Endometrium (tissue), 2 donors: ENCODE data around the gene CDK2.
"Not testable (repeated sequence)": the region's sequence is repeated elsewhere in the genome, so short reads cannot be mapped to it uniquely, and the experiment has no call there.

Source experiments
- FAIRE-seq: peaks from 2 replicates; lab custom pipeline; 2012; peaks lifted over from hg19 to GRCh38; lab: Jason Lieb, UNC
- donor health status: control.
- donor health status: control.

CDK2 gene

DNA sequence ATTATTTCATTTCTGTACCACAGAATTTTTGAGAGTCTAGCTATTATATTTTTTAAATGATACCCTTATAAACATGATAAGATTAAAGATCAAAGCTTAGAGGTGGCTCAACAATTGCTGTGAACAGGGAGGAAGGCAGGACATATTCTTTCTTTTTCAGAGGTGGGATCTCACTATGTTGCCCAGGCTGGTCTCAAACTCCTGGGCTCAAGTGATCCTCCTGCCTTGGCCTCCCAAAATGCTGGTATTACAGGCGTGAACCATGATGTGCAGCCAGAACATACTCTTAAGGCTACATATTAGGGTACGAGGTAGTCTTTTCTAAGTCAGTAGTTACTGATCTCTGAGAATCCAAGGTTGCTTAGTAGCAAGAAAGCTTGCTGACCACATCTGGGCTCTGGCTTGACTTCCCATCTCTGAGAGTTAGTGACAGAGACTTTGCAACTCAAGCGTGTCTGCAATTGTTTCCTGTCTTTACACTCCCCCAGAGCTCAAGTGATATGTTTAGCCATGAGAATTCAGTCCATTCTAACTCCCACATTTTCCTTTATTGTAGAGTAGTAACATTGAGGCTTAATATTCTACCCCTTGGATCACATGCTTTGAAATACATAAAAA lies 15.8 kb downstream of the CDK2 start:
- no peak for FAIRE-seq

- no peak for FAIRE-seq
Measured at GRCh38 chr12:55983232-55983842, 16.7 kb downstream of the CDK2 start.

DNA sequence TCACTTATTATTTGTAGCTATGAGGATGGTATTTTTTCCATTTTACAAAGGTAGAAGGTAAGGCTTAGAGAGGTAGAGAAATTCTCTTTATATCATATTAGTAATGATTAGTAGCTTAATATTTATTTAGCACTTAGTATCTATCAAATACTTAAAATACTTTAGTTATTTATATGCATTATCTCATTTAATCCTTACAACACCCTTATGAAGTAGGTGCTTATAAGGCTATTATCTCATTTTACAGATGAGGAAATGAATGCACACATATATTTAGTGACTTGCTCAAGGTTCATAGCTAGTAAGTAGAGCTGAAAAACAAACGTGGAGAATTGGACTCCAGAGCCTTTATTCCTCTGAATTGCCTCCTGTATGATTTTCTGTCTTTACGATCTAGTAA lies 18.2 kb downstream of the CDK2 start:
- no peak for FAIRE-seq

GRCh38 chr12:55985341-55985740 lies 18.7 kb downstream of the CDK2 start:
- FAIRE-seq, result no peak

DNA sequence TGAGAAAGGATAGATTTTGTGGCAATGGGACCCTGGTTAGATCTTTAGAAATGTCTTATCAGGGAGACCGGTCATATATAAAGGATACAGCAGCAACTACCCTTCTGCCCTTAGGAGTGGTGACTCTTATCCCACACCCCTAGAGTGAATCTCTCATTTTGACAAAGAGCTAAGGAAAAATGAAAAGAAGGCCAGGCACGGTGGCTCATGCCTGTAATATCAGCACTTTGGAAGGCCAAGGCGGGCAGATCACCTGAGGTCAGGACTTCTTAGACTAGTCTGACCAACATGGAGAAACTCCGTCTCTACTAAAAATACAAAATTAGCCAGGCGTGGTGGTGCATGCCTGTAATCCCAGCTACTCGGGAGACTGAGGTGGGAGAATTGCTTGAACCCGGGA lies 19.3 kb downstream of the CDK2 start:
- FAIRE-seq, result not testable (repeated sequence)

DNA sequence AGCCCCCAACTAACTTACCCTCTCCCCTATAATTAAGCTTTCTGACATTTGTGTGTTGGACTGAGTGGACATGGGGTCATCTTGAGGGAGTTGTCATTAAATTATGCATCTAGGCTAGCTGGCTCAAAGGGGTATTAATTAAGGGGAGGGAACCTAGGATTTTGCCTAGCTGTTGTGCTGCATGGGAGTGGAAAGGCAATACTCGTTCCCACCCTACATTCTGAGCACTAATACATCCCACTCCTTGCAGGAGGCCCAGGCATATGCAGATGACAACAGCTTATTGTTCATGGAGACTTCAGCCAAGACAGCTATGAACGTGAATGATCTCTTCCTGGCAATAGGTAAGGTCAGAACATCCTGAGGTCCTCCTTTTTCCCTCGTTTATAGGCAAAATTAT lies 24.5 kb downstream of the CDK2 start:
- FAIRE-seq, result no peak

- FAIRE-seq, result no peak
Measured at GRCh38 chr12:55993230-55993853, 26.7 kb downstream of the CDK2 start.

DNA sequence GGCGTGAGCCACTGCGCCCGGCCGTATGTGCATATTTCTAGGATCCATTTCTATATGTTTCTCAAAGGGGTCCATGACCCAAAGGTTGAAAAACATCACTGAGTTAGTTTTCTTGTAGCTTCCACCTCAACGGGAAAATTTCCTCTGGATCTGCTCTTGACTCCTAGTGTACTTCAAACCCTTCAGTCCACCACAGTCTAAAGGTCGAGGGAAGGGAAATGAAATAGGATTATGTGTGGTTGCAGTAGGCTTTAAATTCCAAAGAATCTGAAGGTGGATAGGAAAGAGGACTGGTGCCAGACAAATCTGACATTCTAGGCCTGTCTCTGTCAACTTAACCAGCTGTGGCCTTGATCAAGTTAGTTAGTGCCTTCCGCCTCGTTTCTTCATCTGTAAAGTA lies 28.7 kb downstream of the CDK2 start:
- no peak for FAIRE-seq

GRCh38 chr12:55996201-55996714 lies 29.6 kb downstream of the CDK2 start:
- FAIRE-seq, result peak; percentile 84

GRCh38 chr12:55996715-55997534 lies 30.3 kb downstream of the CDK2 start, which contains the start of gene SUOX:
SUOX (plus strand) TSS chr12:55997276; CDS start chr12:56002222, 4,946 bp downstream.
- FAIRE-seq, result peak; percentile 98

GRCh38 chr12:55997535-55997859 lies 30.9 kb downstream of the CDK2 start:
- no peak for FAIRE-seq

GRCh38 chr12:55999522-55999921 lies 32.9 kb downstream of the CDK2 start:
- FAIRE-seq, result not testable (repeated sequence)

- FAIRE-seq, result not testable (repeated sequence)
Measured at GRCh38 chr12:55999999-56000540, 33.4 kb downstream of the CDK2 start.

DNA sequence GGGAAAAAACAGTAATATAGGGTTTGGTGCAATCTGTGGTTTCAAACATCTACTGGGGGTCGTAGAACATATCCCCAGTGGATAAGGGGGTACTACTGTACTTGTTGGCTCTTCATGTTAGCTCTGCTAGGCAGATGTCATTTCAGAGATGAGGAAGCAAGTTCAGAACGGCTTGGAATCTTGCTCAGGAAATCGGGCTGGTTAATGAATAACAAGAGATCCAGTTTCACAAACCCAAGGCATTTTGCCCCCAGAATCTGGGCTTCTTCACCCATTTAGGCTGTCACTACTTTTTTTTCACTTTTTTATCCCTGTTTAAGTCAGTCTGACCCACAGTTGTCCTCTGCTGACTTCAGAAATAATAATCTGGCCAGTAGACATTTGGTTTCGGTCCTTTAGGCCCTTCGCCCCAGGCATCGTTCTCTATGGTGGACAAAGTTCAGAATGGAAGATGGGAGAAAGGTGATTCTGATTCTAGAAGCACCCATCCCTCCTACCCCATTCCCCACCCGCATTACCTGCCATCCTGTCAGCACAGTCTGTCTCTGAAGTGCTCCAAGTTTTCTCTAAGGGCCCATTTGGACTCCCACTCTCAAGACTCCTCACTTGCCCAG lies 35.0 kb downstream of the CDK2 start:
- no peak for FAIRE-seq

DNA sequence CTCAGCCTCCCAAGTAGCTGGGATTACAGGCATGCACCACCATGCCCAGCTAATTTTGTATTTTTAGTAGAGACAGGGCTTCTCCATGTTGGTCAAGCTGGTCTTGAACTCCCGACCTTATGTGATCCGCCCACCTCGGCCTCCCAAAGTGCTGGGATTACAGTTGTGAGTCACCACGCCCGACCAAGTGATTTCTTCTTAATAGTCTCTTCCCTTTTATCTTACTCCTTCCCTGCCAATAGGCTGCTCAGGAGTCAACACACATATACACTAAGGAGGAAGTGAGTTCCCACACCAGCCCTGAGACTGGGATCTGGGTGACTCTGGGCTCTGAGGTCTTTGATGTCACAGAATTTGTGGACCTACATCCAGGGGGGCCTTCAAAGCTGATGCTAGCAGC lies 36.7 kb downstream of the CDK2 start:
- FAIRE-seq, result not testable (repeated sequence)

DNA sequence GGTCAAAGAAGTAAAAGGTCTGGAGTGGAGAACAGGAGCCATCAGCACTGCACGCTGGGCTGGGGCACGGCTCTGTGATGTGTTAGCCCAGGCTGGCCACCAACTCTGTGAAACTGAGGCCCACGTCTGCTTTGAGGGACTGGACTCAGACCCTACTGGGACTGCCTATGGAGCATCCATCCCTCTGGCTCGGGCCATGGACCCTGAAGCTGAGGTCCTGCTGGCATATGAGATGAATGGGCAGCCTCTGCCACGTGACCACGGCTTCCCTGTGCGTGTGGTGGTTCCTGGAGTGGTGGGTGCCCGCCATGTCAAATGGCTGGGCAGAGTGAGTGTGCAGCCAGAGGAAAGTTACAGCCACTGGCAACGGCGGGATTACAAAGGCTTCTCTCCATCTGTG lies 37.6 kb downstream of the CDK2 start:
- no peak for FAIRE-seq

DNA sequence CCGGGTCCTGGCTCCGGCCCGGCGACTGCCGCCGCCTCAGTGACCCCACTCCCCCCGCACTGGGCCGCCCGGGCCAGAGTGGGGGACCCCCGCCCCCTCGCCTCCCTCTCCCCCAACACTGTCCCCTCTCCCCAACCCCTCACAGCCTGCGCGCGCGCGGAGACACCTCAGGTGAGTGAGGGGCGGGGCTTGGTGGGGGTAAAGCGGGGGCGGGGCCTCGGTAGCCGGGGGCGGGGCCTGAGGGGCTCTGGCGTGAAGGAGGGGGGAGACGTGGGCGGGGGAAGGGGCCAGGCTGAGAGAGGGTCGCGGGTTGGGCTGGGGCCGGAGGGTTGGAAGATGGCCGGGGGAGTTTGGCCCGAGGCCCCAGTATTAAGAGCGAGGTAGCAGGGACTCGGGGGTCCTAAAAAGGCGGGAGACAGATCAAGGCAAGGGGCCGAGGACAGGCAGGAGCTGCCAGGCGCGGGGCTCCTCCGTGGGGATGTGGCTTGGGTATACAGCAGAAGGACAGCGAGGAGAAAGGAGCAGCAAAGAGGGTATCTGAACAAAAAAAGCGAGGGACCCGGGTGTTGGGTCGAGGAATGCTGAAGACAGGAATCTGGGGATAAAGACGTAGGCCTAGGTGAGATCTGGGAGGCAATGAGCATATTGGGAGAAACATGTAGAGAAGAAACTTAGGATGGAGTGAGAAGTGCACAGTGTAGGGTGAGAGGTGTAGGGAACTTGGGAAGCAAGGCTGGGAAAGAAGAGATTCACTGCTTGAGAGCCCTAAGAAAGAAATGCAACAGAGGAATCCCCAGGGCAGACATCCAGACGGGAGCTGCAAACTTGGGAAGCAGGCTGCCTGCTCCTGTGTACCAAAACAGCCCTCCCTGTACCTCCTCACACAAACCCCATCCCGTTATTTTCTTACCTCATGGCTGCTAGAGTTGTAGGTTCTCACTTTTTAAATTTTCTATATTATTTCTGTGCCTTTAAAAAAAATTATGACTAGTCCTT lies 41.2 kb downstream of the CDK2 start:
- no peak for FAIRE-seq

- no peak for FAIRE-seq
Measured at GRCh38 chr12:56010111-56010570, 43.5 kb downstream of the CDK2 start.

DNA sequence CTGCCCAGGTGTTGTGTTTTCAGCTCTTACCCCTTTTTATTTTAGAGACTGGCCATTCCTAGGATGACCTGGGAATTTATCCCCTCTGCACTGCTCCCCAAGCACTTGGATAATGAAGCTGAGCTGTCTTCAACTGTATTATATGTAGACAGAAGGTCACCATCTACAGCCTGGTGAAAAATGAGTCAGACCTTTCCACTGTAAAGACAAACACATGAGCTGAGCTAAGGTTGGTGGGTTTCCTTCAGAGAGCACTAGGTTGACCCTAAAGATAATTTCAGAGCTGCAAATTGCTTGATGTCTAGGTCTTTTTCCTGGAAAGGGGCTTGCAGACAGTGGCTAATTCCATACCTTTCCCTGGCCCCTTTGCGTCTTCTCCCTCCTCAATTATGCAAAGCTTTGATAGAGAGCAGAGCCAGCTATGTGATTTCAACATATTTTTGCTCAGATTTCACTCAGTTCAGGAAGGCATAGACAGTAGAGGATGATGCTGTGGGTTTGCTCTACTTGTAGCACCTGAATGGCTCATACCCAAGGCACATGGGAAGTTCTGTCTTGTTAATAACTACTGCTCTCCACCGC lies 45.0 kb downstream of the CDK2 start:
- no peak for FAIRE-seq

DNA sequence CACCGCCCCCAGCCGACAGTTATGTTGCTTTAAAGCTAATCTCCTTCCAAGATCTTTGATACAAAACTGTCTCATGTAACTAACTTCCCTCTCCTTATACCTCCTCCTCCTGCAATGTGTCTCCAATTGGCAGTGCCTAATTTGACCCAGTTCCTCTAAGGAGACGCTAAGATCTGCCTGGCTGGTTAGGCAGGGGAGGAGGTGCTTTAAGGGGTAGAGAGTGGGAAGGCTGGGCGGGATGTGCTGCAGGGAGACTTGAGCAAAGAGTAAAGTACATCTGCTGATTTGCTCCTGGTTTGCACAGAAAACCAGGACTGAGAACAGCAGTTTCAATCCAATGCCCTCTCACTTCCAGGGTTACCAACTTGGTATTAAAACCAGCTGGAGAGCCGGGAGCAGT lies 46.9 kb downstream of the CDK2 start:
- no peak for FAIRE-seq
